SU-DHL-6 (cell line): ENCODE results near the gene PDE2A.

Experiments used
- EZH2phosphoT487 ChIP-seq: fragments of 200-600 bp; sonication (generic), shearing (Covaris generic); conservative IDR thresholded peaks from 2 replicates; pipeline ENCODE4 v1.6.1; 2018; ENCODE audit warnings: mild to moderate bottlenecking, antibody characterized with exemption, low read length, moderate library complexity, mixed read lengths
- TF ChIP-seq, protein P1 (sequence below): fragments of 200-600 bp; sonication (generic); IDR thresholded peaks from one replicate; pipeline ENCODE4 v1.5.1; 2017; ENCODE audit warnings: antibody characterized with exemption, mild to moderate bottlenecking, low read length, moderate library complexity; ENCODE audit not compliant: insufficient read depth, poor library complexity, severe bottlenecking

DNA sequence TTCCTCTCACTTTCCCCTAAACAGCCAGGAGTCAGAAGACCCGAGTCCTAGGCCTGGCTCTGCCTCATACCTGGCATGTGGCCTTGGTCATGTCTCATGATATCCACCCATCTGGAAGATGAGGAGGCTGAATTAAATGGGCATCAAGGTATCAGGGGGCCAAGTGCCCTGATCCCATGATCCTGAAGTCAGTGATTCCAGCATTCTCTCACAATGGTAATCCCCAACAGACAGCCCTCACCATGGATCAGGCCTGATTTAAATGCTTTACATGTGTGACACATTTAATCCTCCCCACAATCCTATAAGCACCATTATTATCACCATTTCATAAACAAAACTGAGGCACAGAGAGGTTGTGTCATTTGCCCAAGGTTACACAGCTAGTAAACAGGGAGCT lies 70.0 kb downstream of the PDE2A start:
- TF ChIP-seq, protein P1, sequence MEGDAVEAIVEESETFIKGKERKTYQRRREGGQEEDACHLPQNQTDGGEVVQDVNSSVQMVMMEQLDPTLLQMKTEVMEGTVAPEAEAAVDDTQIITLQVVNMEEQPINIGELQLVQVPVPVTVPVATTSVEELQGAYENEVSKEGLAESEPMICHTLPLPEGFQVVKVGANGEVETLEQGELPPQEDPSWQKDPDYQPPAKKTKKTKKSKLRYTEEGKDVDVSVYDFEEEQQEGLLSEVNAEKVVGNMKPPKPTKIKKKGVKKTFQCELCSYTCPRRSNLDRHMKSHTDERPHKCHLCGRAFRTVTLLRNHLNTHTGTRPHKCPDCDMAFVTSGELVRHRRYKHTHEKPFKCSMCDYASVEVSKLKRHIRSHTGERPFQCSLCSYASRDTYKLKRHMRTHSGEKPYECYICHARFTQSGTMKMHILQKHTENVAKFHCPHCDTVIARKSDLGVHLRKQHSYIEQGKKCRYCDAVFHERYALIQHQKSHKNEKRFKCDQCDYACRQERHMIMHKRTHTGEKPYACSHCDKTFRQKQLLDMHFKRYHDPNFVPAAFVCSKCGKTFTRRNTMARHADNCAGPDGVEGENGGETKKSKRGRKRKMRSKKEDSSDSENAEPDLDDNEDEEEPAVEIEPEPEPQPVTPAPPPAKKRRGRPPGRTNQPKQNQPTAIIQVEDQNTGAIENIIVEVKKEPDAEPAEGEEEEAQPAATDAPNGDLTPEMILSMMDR: no peak
- no peak for TF ChIP-seq EZH2phosphoT487
